GM19240 (cell line): ENCODE measurements around the gene ADAMTS2.

Experiments
- DNase-seq: peaks from one replicate; pipeline ENCODE4 v3.0.0; 2011; ENCODE audit warnings: low spot score; ENCODE audit not compliant: insufficient read length

ADAMTS2 gene

GRCh38 chr5:179163236-179164155 lies 181.8 kb downstream of the ADAMTS2 start:
- DNase-seq: no peak

GRCh38 chr5:179162351-179163235 lies 182.7 kb downstream of the ADAMTS2 start:
- DNase-seq: no peak

- no peak for DNase-seq
These were observed 183.4 kb downstream of the ADAMTS2 start for GRCh38 chr5:179161901-179162300.

- DNase-seq: no peak
These were observed 184.7 kb downstream of the ADAMTS2 start for GRCh38 chr5:179160584-179160983.

GRCh38 chr5:179158556-179158955 lies 186.7 kb downstream of the ADAMTS2 start:
- no peak for DNase-seq

GRCh38 chr5:179154991-179155955 lies 190.0 kb downstream of the ADAMTS2 start:
- no peak for DNase-seq

- no peak for DNase-seq
These were observed 190.8 kb downstream of the ADAMTS2 start for GRCh38 chr5:179154346-179154990.

- DNase-seq: no peak
These were observed 191.3 kb downstream of the ADAMTS2 start for GRCh38 chr5:179153921-179154345.

- no peak for DNase-seq
These were observed 191.8 kb downstream of the ADAMTS2 start for GRCh38 chr5:179153341-179153901.

- no peak for DNase-seq
These were observed 192.3 kb downstream of the ADAMTS2 start for GRCh38 chr5:179152941-179153340.

- DNase-seq: no peak
These were observed 192.9 kb downstream of the ADAMTS2 start for GRCh38 chr5:179152144-179152895.

GRCh38 chr5:179151286-179152118 lies 193.8 kb downstream of the ADAMTS2 start:
- no peak for DNase-seq

- DNase-seq: no peak
These were observed 195.2 kb downstream of the ADAMTS2 start for GRCh38 chr5:179150011-179150410.

- no peak for DNase-seq
These were observed 196.0 kb downstream of the ADAMTS2 start for GRCh38 chr5:179149278-179149677.

GRCh38 chr5:179148703-179149170 lies 196.5 kb downstream of the ADAMTS2 start:
- DNase-seq: no peak

GRCh38 chr5:179147991-179148702 lies 197.1 kb downstream of the ADAMTS2 start:
- no peak for DNase-seq

- no peak for DNase-seq
These were observed 199.0 kb downstream of the ADAMTS2 start for GRCh38 chr5:179146277-179146676.

GRCh38 chr5:179143446-179143845 lies 201.8 kb downstream of the ADAMTS2 start:
- DNase-seq: no peak
